B cell (primary cell): Measurements from ENCODE around the gene FAM168A. TPM values are rescaled to one million over a fixed set of nuclear protein-coding genes. Genes with fewer than 3 reads are reported as not detected.

Experiments used
- ATAC-seq: fragments of 200-7000 bp; cut with Tn5 transposase; one replicate; pipeline ENCODE4 v1.10.0; 2021; ENCODE audit warnings: low read depth, mild to moderate bottlenecking, moderate number of reproducible peaks, moderate library complexity
- CTCF ChIA-PET: fragments of 350-600 bp; sonication (Branson Sonifier 250); formaldehyde crosslinking; loops from one replicate; lab custom pipeline; 2021; ENCODE audit warnings: antibody characterized with exemption, inconsistent platforms; lab: Charles Lee
- POLR2A ChIA-PET: fragments of 350-600 bp; sonication (Branson Sonifier 250); formaldehyde crosslinking; loops from one replicate; lab custom pipeline; 2021; ENCODE audit warnings: antibody characterized with exemption; lab: Charles Lee
- DNase-seq: peaks from one replicate; pipeline ENCODE4 v3.0.0; 2013
- H2AFZ ChIP-seq: 2 replicates; pipeline ENCODE4 v1.6.1; 2012; ENCODE audit warnings: mild to moderate bottlenecking, low read depth, low read length; ENCODE audit not compliant: insufficient read depth, poor library complexity, severe bottlenecking
- H3K27ac ChIP-seq, 2 donors: 1 replicate in 1 of 2; 2 replicates in 1 of 2; pipeline ENCODE4 v1.5.1; 2012 to 2013; ENCODE audit warnings: low read length in 2 of 2, mild to moderate bottlenecking in 2 of 2, moderate library complexity in 1 of 2
- H3K27me3 ChIP-seq, 4 experiments: fragments of 200-600 bp in 1 of 4; sonication (generic) in 1 of 4; replicated peaks in 1 of 4; 1 replicate in 2 of 4; 2 replicates in 2 of 4; pipeline versions ENCODE4 v1.6.1 to v1.7.0; 2013 to 2016; ENCODE audit warnings: low read length in 3 of 4, mild to moderate bottlenecking in 2 of 4, mixed read lengths in 1 of 4, moderate library complexity in 1 of 4; ENCODE audit not compliant: insufficient read depth in 4 of 4, control insufficient read depth in 3 of 4; ENCODE audit errors: control extremely low read depth in 1 of 4
- H3K36me3 ChIP-seq, 2 experiments: replicated peaks in 1 of 2; 1 replicate in 1 of 2; 2 replicates in 1 of 2; pipeline versions ENCODE4 v1.6.1 to v1.7.1; 2013; ENCODE audit warnings: low read length in 1 of 2; ENCODE audit not compliant: insufficient read depth in 2 of 2, control insufficient read depth in 1 of 2; ENCODE audit errors: control extremely low read depth in 1 of 2, extremely low read depth in 1 of 2
- H3K4me1 ChIP-seq, 2 donors: fragments of 200-600 bp in 1 of 2; sonication (generic) in 1 of 2; 1 replicate in 1 of 2; 2 replicates in 1 of 2; pipeline versions ENCODE4 v1.5.1 to v1.6.1; 2013 to 2017; ENCODE audit warnings: low read length in 2 of 2; ENCODE audit not compliant: control insufficient read depth in 2 of 2, insufficient read depth in 2 of 2
- H3K4me2 ChIP-seq: replicated peaks from 2 replicates; pipeline ENCODE3; 2012; ENCODE audit warnings: mild to moderate bottlenecking, low read depth, low read length; ENCODE audit not compliant: poor library complexity, severe bottlenecking
- H3K4me3 ChIP-seq, 5 experiments: fragments of 200-600 bp in 1 of 5; sonication (generic) in 1 of 5; 1 replicate in 3 of 5; 2 replicates in 2 of 5; pipeline versions ENCODE4 v1.5.1 to v1.7.0; 2011 to 2016; ENCODE audit warnings: low read length in 4 of 5, mild to moderate bottlenecking in 4 of 5, low read depth in 2 of 5, control low read depth in 1 of 5, moderate library complexity in 1 of 5; ENCODE audit not compliant: insufficient read depth in 1 of 5; ENCODE audit errors: control extremely low read depth in 1 of 5, extremely low read depth in 1 of 5
- H3K79me2 ChIP-seq: fragments of 200-600 bp; sonication (generic); one replicate; pipeline ENCODE4 v1.6.0; 2016; ENCODE audit warnings: low read length; ENCODE audit not compliant: control insufficient read depth, insufficient read depth
- H3K9ac ChIP-seq: fragments of 200-600 bp; sonication (generic); 2 replicates; pipeline ENCODE4 v1.6.1; 2017; ENCODE audit warnings: mild to moderate bottlenecking, low read length, moderate library complexity
- H3K9me3 ChIP-seq, 3 donors: one replicate each; pipeline versions ENCODE4 v1.6.1 to v1.7.1; 2013; ENCODE audit warnings: low read length in 2 of 3; ENCODE audit not compliant: control insufficient read depth in 2 of 3, insufficient read depth in 1 of 3; ENCODE audit errors: control extremely low read depth in 1 of 3
- H4K20me1 ChIP-seq: 2 replicates; pipeline ENCODE4 v1.6.0; 2012; ENCODE audit warnings: mild to moderate bottlenecking, low read length; ENCODE audit not compliant: insufficient read depth, control insufficient read depth, poor library complexity, severe bottlenecking
- H3K27ac Mint-ChIP-seq: one replicate; pipeline ENCODE4 v1.8.0; 2021; ENCODE audit warnings: mixed read lengths
- H3K27me3 Mint-ChIP-seq: one replicate; pipeline ENCODE4 v1.8.0; 2021; ENCODE audit warnings: mixed read lengths
- H3K4me1 Mint-ChIP-seq: one replicate; pipeline ENCODE4 v1.8.0; 2021; ENCODE audit warnings: mixed read lengths
- H3K4me3 Mint-ChIP-seq: one replicate; pipeline ENCODE4 v1.8.0; 2021; ENCODE audit warnings: mixed read lengths
- H3K9me3 Mint-ChIP-seq: one replicate; pipeline ENCODE4 v1.8.0; 2022; ENCODE audit warnings: mixed read lengths; ENCODE audit not compliant: insufficient read depth
- CTCF ChIP-seq: fragments of 200-600 bp; IDR thresholded peaks from one replicate; pipeline ENCODE4 v1.8.0; 2022; ENCODE audit warnings: antibody characterized with exemption, mild to moderate bottlenecking
- EZH2 ChIP-seq: IDR thresholded peaks from 2 replicates; pipeline ENCODE4 v1.6.1; 2012; ENCODE audit warnings: borderline replicate concordance, low read depth, mild to moderate bottlenecking, moderate library complexity, low read length; ENCODE audit not compliant: insufficient read depth, poor library complexity, severe bottlenecking
- WGBS: methylation state at CpG from one replicate; pipeline ENCODE4 v1.1.5; 2013; ENCODE audit warnings: missing lambda C conversion rate; ENCODE audit not compliant: insufficient coverage; 5-methylcytosine and 5-hydroxymethylcytosine counted together
- intact Hi-C: fragments of 100-400 bp; cut with micrococcal nuclease; formaldehyde crosslinking; loops from one replicate; pipeline ENCODE4 v1.10.0; 2022
- polyA plus RNA-seq: library from polyadenylated mRNA; depleted of rRNA; stranded (reverse); fragments of >200 nt; gene quantifications from 2 replicates; pipeline ENCODE4 v1.2.3, GENCODE V29; 2012
- total RNA-seq, 2 donors: library from RNA; stranded (reverse); fragments of 120-200 nt in 1 of 2; gene quantifications; 1 replicate in 1 of 2; 2 replicates in 1 of 2; pipeline versions ENCODE4 v1.2.3 to v1.2.4, GENCODE V29; 2013 to 2022

FAM168A gene
- total and polyA plus RNA-seq, 2 donors (not counting 1 experiment from before 2014, with no cell fraction given): 11.0 to 26.8 TPM

- POLR2A ChIA-PET: no interaction called here
- peaks cover 0 to 3% (median 0%) of the 10 kb centered on the region in 3 donors for H3K9me3 ChIP-seq
- no peak overlapping the region for H3K9ac ChIP-seq
- H3K4me3 ChIP-seq: no peak overlapping the region
- DNase-seq (no peak), ATAC-seq (no peak)
- peaks cover 2% of the 10 kb centered on the region for H3K9me3 Mint-ChIP-seq
- CTCF ChIA-PET: interaction anchor here (1.3 kb wide), 1 partner anchor 175 kb away, joined by 4 read pairs; no protein-coding TSS in a partner anchor
- intact Hi-C loops: no loop called here
- no peaks in the 10 kb centered on the region for H3K27me3 Mint-ChIP-seq
- no peaks in the 10 kb centered on the region for H3K36me3 ChIP-seq
- no peak overlapping the region for H3K27ac Mint-ChIP-seq
- H4K20me1 ChIP-seq: no peaks in the 10 kb centered on the region
- H3K4me1 Mint-ChIP-seq: no peaks in the 10 kb centered on the region
- H2AFZ ChIP-seq: no peak overlapping the region
- peaks cover 11% of the 10 kb centered on the region for H3K79me2 ChIP-seq
- no peak overlapping the region for H3K27ac ChIP-seq
- TF ChIP-seq EZH2 (no peak), CTCF (no peak)
- no CpG with 5 or more reads among the region's 4 CpGs for WGBS
- H3K4me1 ChIP-seq: no peaks in the 10 kb centered on the region
- H3K27me3 ChIP-seq: no peaks in the 10 kb centered on the region
- H3K4me2 ChIP-seq: no peak overlapping the region
- H3K4me3 Mint-ChIP-seq: no peak overlapping the region
Observed at GRCh38 chr11:73510106-73510505, 87.8 kb downstream of the FAM168A start.

GRCh38 chr11:73509188-73509587 lies 88.7 kb downstream of the FAM168A start:
- no peak overlapping the region for H3K4me2 ChIP-seq
- peaks cover 5% of the 10 kb centered on the region for H3K9me3 Mint-ChIP-seq
- no peaks in the 10 kb centered on the region for H4K20me1 ChIP-seq
- no peak for DNase-seq
- no peak overlapping the region for H3K27ac ChIP-seq
- H3K4me1 Mint-ChIP-seq: peaks cover 1% of the 10 kb centered on the region
- no peaks in the 10 kb centered on the region for H3K36me3 ChIP-seq
- H3K27me3 Mint-ChIP-seq: no peaks in the 10 kb centered on the region
- ChIA-PET CTCF (interaction anchor here (1.3 kb wide), 1 partner anchor 174 kb away, joined by 4 read pairs; no protein-coding TSS in a partner anchor), POLR2A (no interaction called here)
- H3K9ac ChIP-seq: no peak overlapping the region
- no peak overlapping the region for H2AFZ ChIP-seq
- no peak overlapping the region for H3K4me3 ChIP-seq
- no peak overlapping the region for H3K27ac Mint-ChIP-seq
- intact Hi-C loops: no loop called here
- H3K27me3 ChIP-seq: no peaks in the 10 kb centered on the region
- TF ChIP-seq EZH2 (no peak), CTCF (no peak)
- no peak overlapping the region for H3K4me3 Mint-ChIP-seq
- peaks cover 11% of the 10 kb centered on the region for H3K79me2 ChIP-seq
- H3K4me1 ChIP-seq: no peaks in the 10 kb centered on the region
- peaks cover 0 to 3% (median 0%) of the 10 kb centered on the region in 3 donors for H3K9me3 ChIP-seq
- no peak for ATAC-seq
- 40% methylated on average over 1 of the region's 1 CpG for WGBS
